Measurements from ENCODE around the gene GABRP.

Gene GABRP

GRCh38 chr5:170860818-170861666 lies 77.5 kb downstream of the GABRP start:
- DNase-seq (ENCODE audit: low read depth, low spot score) = peak; percentile 3

GRCh38 chr5:170861667-170861916 lies 78.1 kb downstream of the GABRP start:
- no peak for DNase-seq (ENCODE audit: low read depth, low spot score)

GRCh38 chr5:170861917-170862766 lies 78.6 kb downstream of the GABRP start, which contains the start of gene RANBP17:
Gene RANBP17 (plus strand): TSS chr5:170862018.
- DNase-seq (ENCODE audit: low read depth, low spot score) = peak; percentile 91

- DNase-seq (ENCODE audit: low read depth, low spot score) = peak; percentile 76
These were observed 80.1 kb downstream of the GABRP start for GRCh38 chr5:170863646-170864045.

All from astrocyte of the hippocampus (primary cell).